HCT116 (cell line): ENCODE data around the gene ELK3.

Experiments
- ATF3 ChIP-seq: IDR thresholded peaks from 2 replicates; pipeline ENCODE4 v1.6.1; 2012
- CEBPB ChIP-seq: IDR thresholded peaks from 2 replicates; pipeline ENCODE4 v1.6.1; 2012; ENCODE audit warnings: low read depth
- EGR1 ChIP-seq: IDR thresholded peaks from 2 replicates; pipeline ENCODE4 v1.6.1; 2012; ENCODE audit warnings: low read depth
- EZH2 ChIP-seq: fragments of 200-600 bp; sonication (generic); IDR thresholded peaks from 2 replicates; pipeline ENCODE4 v1.6.1; 2017; ENCODE audit warnings: antibody characterized with exemption, mixed run types
- EZH2phosphoT487 ChIP-seq: fragments of 200-600 bp; IDR thresholded peaks from 2 replicates; pipeline ENCODE4 v1.6.1; 2018; ENCODE audit warnings: antibody characterized with exemption, borderline replicate concordance
- POLR2A ChIP-seq: IDR thresholded peaks from 2 replicates; pipeline ENCODE4 v1.7.0; 2011; ENCODE audit warnings: borderline replicate concordance; ENCODE audit not compliant: insufficient read depth, insufficient read length; ENCODE audit errors: extremely low read depth
- POLR2AphosphoS5 ChIP-seq: IDR thresholded peaks from 2 replicates; pipeline ENCODE4 v1.6.1; 2011; ENCODE audit warnings: mild to moderate bottlenecking, low read depth, low read length, moderate library complexity
- REST ChIP-seq: IDR thresholded peaks from 2 replicates; pipeline ENCODE4 v1.6.1; 2012; ENCODE audit warnings: low read depth
- YY1 ChIP-seq: IDR thresholded peaks from 2 replicates; pipeline ENCODE4 v1.6.1; 2011; ENCODE audit warnings: low read length, low read depth, moderate library complexity, mild to moderate bottlenecking; ENCODE audit not compliant: insufficient replicate concordance; ENCODE audit errors: extremely low read depth
- ZBTB33 ChIP-seq: IDR thresholded peaks from 2 replicates; pipeline ENCODE4 v1.6.1; 2011; ENCODE audit warnings: mild to moderate bottlenecking, low read length, moderate library complexity; ENCODE audit not compliant: insufficient replicate concordance; ENCODE audit errors: extremely low read depth
- ZNF274 ChIP-seq: fragments of 200-500 bp; sonication (Bioruptor generic); IDR thresholded peaks from 2 replicates; pipeline ENCODE4 v1.6.1; 2014; ENCODE audit warnings: mild to moderate bottlenecking, low read depth, low read length, inconsistent platforms
- TF ChIP-seq, protein P1 (sequence below), 3 experiments: fragments of 200-600 bp in 1 of 3; sonication (generic) in 1 of 3; IDR thresholded peaks in 2 of 3; conservative IDR thresholded peaks in 1 of 3; 2 replicates each; pipeline ENCODE4 v1.5.1; 2012 to 2017; ENCODE audit warnings: low read depth in 2 of 3, low read length in 2 of 3, antibody characterized with exemption in 1 of 3, borderline replicate concordance in 1 of 3, control low read depth in 1 of 3, mild to moderate bottlenecking in 1 of 3, mixed read lengths in 1 of 3, mixed run types in 1 of 3, moderate library complexity in 1 of 3; ENCODE audit not compliant: insufficient read depth in 1 of 3
- TF ChIP-seq, protein P2 (sequence below): IDR thresholded peaks from 2 replicates; pipeline ENCODE4 v1.6.1; 2012

DNA sequence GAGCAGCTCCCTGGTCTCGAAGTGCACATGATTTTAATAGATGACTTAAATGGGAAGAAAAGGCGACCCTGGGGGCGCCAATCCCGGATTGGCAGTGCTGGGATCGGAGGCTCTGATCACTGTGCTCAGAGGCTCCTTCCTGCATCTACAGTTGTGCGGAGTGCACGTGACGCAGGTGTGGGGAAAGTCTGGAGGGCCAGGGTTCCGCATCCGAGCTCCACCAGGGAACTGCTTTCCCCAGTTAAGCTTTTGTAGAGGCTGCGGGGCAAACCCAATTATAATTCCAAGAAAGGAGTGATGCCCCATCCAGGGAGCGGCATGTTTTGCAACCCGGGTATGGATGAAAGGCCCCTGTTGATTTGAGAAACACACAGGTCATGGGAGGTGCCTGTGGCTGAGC lies 36.5 kb downstream of the ELK3 start:
- TF ChIP-seq EGR1: no peak
- TF ChIP-seq, protein P1, sequence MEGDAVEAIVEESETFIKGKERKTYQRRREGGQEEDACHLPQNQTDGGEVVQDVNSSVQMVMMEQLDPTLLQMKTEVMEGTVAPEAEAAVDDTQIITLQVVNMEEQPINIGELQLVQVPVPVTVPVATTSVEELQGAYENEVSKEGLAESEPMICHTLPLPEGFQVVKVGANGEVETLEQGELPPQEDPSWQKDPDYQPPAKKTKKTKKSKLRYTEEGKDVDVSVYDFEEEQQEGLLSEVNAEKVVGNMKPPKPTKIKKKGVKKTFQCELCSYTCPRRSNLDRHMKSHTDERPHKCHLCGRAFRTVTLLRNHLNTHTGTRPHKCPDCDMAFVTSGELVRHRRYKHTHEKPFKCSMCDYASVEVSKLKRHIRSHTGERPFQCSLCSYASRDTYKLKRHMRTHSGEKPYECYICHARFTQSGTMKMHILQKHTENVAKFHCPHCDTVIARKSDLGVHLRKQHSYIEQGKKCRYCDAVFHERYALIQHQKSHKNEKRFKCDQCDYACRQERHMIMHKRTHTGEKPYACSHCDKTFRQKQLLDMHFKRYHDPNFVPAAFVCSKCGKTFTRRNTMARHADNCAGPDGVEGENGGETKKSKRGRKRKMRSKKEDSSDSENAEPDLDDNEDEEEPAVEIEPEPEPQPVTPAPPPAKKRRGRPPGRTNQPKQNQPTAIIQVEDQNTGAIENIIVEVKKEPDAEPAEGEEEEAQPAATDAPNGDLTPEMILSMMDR (IDR thresholded peaks at IDR 0.05 in 2 of 3, conservative IDR thresholded peaks at IDR 0.05 in 1 of 3; ENCODE audit: borderline replicate concordance in 1 of 3, insufficient read depth in 1 of 3, low read depth in 2 of 3, low read length in 2 of 3): no peak
- no peak for TF ChIP-seq EZH2
- no peak for TF ChIP-seq POLR2A
- TF ChIP-seq EZH2phosphoT487: no peak
- no peak for TF ChIP-seq REST
- TF ChIP-seq ZBTB33: no peak
- no peak for TF ChIP-seq CEBPB
- no peak for TF ChIP-seq ATF3
- TF ChIP-seq YY1: no peak
- TF ChIP-seq, protein P2, sequence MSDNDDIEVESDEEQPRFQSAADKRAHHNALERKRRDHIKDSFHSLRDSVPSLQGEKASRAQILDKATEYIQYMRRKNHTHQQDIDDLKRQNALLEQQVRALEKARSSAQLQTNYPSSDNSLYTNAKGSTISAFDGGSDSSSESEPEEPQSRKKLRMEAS: no peak
- TF ChIP-seq POLR2AphosphoS5: no peak
- no peak for TF ChIP-seq ZNF274
